Epidermal melanocyte (primary cell): ENCODE results near the gene MRPL20.
"Not testable (repeated sequence)": the region's sequence is repeated elsewhere in the genome, so short reads cannot be mapped to it uniquely, and the experiment has no call there.

Experiments used
- DNase-seq: peaks from one replicate; pipeline ENCODE4 v3.0.0; 2011; ENCODE audit warnings: low spot score; ENCODE audit not compliant: insufficient read length

The MRPL20 gene

DNA sequence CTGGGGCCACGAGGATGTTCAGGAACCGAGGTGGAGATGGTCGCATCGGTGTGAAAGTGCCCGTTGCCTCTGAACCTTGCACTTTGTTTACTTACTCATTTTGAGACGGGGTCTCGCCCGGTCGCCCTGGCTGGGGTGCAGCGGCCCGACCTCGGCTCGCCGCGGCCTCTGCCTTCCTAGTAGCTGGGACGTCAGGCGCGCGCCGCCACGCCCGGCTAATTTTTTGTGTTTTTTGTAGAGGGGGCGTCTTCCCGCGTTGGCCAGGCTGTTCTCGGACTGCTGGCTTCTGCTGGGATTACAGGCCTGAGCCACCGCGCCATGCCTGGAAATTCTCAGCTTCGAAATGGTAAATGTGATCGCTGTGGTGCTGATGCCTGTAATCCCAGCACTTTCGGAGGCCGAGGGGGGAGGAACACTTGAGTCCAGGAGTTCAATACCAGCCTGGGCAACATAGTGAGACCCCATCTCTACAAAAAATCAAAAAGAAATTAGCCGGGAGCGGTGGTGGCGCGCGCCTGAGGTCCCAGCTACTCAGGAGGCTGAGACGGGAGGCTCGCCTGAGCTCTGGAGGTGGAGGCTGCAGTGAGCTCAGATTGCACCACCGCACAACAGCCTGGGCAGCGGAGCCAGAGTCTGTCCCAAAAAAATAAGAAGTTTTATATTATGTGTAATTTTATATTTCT, 684 bp upstream of the MRPL20 start:
- no peak for DNase-seq

DNA sequence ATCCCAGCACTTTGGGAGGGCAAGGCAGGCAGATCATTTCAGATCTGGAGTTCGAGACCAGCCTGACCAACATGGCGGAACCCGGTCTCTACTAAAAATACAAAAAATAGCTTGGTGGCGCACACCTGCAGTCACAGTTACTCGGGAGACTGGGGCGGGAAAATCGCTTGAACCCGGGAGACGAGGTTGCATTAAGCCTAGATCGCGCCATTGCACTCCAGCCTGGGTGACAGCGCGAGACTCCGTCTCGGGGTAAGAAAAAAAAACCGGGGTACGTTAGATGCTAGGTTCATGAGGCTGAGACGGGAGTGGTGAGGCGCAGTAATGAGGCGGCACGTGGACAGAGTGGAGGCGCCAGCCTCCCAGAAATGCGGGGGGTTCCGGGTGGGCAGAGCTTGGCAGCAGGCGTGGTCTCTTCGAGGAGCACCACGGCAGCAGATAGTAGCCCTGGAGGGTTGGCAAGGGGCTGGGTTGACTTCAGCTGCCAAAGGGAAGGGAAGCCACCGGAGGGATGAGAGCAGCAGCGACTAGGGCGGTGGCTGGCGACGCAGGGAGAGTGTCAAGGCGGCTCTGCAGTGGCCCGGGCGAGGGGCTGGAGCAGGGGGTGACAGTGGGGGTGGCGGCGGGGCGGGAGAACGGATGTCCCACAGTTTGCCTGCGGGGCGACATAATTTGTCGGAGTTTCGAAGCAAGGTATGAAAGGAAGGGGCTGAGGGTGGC, 832 bp downstream of the MRPL20 start:
- no peak for DNase-seq

DNA sequence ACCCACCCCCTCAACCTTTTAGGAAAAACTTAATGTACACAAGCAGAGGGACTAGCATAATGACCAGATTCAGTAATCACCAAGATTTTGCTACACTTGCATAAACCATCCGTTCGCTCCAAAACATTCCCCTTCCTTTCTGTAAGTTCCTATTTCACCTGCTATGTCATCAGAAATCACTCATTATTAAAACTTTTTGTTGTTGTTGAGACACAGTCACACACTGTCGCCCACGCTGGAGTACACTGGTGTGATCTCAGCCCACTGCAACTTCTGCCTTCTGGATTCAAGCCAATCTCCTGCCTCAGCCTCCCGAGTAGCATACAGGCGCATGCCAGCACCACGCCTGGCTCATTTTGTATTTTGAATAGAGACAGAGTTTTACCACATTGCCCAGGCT, 3.4 kb downstream of the MRPL20 start:
- no peak for DNase-seq

DNA sequence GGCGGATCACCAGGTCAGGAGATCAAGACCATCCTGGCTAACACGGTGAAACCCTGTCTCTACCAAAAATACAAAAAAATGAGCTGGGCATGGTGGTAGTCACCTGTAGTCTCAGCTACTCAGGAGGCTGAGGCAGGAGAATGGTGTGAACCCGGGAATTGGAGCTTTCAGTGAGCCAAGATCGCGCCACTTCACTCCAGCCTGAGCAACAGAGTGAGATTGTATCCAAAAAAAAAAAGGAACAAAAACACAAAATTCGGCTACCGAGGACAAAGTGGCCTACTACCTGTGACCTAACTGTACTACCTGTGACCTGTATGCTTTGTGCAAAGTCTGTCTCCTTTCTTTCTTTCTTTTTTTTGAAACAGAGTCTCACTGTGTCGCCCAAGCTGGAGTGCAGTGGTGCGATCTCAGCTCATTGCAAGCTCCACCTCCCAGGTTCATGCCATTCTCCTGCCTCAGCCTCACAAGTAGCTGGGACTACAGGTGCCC, 4.1 kb downstream of the MRPL20 start:
- not testable (repeated sequence) for DNase-seq

DNA sequence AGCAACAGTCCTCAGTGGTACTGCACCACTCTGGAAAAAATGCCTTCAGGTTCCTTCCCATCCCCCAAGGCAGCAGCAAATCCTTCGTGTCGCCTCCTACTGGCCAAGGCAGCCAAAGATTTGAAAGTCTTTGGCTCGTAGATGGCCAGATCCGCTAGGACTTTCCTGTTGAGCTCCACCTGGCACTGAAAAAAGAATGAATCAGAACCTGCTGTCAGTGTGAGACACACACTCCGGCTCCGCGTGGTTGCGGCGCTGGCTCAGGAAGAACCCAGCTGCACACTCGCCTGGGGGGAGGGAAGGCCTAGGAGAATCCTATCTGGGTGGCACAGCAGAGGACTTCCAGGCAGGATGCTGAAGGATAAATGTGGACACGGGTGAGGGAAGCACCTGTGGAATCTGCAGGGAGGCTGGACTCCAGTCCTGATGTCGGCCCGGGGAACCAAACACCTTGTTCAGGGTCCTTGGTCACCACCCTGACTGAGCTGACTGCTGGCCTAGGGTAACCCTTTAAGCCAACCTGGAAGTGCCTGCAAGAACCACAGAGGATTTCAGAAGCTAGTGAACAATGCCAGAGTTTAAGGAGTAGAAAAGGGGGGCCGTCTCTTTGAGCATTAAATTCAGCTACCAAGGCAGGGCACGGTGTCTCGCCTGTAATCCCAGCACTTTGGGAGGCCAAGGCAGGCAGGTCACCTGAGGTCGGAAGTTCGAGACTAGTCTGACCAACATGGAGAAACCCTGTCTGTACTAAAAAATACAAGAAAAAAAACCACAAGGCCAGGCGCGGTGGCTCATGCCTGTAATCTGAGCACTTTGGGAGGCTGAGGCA, 4.8 kb downstream of the MRPL20 start:
- no peak for DNase-seq

DNA sequence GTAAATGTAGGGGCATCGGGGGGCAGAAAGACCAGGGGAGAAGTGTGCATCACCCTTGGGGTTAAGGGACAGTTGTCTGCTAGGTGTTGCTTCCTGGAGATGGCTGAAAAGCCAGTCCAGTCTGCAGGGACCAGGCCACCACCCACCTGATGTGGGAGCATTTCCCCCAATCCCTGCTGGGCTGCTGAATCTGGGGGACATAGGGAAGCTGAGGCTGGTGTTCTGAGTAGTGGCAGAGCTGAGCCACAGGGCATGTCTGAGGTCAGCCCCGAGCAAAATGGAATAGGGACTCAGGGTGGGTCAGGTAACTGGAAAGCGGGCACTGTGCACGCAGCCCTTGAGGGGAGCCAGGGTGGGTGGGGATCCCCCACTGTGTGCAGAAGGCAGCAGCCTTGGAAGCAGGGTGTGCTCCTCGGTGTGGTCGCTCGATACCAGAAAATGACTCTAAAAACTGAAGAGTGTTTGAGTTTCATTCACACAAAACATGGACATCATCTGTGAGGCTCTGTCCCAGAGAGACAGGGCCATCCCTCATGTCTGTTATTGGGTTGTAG, 5.6 kb downstream of the MRPL20 start:
- DNase-seq, result no peak

DNA sequence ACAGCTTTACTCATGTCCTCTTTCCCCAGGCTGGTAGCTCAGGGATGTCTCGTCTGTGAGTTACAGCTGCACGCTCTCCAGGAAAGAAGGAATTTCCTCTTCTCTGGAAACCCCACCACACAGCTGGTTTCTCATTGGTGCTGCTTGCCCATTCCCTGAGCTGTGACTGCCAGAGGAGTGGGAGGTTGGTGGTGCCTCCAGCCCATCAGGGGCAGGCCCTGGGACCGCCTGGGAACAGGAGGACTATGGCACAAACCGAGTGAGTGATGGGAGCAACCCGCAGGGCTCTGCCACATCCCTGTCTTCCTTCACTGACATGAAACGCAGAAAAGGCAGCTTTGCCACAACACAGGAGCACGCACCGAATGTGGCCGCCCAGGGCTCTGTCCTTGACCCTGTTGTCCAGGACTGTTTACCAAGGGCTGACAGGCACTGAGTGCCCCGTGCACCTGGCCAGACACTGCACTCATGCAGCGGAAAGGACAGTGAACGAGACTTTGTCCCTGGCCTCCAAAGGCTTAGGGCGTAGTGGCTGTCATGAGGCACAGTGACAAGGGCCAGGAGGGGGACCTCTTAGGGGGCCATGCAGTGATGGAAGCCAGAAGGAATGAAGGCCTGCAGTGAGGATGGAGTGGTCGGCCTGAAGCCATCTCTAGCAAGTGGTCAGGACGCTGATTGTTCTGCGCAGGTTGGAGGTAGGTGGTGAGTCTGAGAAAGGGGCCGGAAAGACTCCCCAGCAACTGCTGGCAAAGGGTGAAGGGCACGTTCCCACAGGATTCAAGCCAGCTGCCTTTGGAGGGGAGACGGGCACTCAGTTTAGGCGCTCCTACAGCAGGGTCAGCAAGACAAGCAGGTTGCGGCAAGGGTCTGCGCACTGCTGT, 6.3 kb downstream of the MRPL20 start:
- DNase-seq, result no peak

DNA sequence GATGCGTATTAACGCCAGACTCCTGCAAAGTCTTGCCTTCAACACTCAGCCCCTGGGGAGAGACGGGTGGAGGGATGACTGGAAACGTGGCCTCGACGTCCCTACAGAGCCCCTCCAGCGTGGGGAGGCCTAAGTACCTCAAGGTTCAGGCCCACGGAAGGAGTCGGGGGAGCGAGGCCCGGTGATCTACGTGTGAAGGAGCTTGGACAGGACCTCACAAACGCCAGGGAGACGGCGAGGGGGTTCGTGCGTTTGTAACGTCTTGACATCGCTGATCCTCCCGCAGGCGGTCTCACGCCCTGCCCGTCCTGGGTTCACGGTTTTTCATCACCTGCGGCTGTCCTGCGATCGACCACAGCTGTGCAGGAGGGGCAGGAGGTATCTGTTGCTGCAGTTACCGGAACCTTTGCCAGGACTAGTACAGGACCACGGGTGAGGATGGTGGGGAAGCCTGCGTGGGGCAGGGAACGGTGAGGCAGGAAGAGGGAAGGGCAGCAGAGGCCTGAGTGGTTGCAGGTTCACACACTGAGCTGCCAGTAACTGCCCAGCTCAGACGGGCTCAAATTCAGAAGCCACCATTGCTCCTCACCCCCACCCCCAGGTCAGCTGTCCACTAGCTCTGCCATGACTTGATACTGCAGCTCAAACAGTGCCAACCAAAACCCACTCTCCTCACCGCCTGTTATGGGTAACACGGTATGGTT, 7.1 kb downstream of the MRPL20 start:
- no peak for DNase-seq

DNA sequence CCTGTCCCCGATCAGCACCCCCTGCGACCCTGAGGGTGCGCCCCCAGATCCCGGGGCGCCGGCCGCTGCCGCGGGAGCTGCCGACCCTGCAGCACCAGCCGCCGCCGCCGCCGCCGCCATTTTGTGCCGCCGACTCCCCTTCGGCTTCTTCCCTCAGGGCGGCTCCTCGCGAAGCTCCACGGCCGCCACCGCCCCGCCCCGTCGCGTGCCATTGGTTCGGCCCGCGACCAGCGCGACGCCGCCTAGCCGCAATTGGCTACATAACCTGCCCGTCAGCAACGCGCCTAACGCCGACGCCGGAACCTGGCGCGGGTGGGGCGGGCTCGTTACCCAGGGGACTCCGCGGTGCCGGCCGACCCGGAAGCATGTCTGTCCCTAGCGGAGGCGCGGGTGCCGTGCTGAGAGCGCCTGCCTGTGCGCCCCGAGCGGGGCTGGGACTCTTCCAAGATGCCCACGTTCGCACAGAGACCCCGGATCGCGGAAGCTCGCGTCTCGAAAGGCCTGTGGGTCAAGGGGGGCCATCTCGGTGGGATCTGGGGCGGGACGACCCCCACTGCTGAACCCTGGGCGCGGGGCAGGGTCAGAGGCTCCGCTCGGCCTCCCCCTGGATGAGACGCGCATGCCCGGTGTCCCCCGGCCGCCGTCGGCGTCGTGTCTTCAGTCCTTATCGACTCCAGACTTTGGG, 7.8 kb downstream of the MRPL20 start, which contains the start of gene CCNL2:
Gene CCNL2, minus strand, starts transcription at position 149 of the 685 bp plus-strand sequence. Its CDS starts 29 bp downstream, at position 120.
- DNase-seq, result peak; percentile 96

DNA sequence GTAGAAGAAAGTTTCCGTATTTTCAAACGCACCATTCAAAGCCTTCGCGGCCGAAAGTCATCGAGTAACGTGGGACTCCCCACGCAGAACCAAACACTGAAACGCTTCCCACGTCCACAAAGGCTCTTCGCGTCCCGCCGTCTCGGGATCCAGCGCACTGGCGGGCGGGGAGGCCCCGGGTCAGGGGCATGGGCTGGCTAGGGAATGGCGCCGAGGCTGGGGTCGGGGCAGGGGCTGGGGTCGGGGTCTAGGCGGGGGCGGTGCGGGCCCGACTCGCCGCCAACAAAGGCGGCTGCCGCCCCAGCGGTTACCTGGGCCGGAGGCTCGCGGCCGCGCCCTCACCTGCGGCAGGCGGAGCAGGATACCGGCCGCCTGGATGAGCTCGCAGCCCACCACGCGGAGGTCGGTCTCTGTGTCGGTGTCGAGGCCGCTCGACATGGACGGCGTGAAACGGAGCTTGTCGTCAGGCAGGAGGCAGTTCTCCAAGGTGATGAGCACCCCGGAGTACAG, 8.4 kb downstream of the MRPL20 start:
- no peak for DNase-seq

DNA sequence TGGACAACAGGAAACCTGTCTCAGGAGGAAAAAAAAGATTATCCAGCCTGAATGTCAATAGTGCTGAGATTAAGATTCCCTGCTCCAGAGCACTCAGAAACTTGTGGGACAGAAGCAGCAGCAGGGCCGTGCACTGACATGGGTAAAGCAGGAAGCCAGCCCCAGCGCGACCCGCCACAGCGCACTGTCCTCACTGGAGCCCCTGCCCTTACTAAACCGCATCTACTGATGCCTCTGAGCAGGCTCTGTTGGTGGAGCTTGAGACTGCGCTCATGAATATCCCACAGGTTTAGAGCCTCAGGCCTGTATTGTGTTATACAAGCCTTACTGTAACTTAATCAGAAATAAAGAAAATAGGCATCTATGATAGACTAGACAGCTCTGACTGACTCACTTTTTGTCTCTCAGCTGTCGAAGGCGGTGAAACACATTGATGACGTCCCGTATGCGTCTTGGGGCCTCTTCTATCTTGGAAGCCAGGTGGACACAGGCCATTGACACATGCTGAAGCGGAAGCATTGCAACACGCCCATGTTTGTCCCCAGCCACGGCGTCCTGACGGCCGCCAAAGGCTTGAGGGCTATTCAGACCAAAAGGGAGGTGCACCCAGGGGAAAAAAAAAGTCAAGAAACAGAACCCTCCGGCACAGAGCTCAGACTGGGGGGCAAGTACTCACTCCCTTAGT, 9.1 kb downstream of the MRPL20 start:
- no peak for DNase-seq

DNA sequence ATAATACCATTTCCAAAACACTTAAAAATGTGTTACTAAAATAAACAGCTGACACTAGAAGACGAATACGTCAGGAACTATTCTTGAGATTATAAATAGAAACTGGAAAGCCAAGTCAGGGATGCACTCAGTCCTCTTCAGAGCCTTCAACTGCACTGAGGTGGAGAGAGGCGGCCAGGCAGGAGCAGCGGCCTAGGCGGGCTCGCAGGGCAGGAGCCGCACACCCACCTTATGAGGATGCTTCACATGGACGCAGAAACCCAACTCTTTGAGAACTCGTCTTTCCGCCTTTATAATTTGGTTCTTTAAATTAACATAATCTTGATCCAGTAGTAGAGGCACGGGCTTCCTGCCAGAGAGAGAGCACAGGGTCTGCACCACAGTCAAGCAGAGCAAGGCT, 11.9 kb downstream of the MRPL20 start:
- DNase-seq, result no peak

DNA sequence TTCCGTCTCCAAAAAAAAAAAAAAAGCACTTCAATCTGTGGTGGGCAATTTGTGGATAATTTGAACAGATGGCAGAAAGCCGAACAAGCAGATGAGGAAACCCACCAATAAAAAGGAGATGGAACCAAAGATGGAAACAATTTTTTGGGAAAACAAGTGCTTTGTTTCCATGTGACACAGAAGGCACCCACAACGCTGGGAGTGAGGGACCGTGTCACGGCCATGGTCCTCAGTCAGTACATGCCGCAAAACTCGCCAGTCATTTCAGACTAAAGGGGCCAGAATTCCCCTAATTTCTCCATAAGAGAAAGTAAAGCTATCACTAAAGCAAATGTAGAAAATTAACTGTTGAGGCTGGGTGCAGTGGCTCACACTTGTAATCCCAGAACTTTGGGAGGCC, 13.0 kb downstream of the MRPL20 start:
- DNase-seq, result no peak

DNA sequence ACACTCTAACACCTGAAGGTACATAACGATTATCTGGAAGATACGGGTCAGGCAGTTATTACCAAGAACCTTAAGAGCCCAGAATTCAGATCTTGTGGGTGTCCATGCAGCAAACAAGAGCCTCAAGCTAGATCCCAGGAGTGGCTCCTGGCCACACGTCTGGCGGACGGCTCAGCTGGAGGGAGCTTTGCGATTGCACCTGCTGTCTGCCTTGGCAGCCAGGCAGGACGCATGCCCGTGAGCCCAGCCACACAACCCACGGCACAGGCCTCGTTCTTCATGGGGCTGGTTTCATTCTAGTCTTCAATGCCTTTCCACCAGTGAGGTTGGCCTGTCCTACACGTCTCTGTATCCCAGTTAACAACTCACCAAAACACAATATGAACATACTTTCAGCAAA, 13.7 kb downstream of the MRPL20 start:
- no peak for DNase-seq

DNA sequence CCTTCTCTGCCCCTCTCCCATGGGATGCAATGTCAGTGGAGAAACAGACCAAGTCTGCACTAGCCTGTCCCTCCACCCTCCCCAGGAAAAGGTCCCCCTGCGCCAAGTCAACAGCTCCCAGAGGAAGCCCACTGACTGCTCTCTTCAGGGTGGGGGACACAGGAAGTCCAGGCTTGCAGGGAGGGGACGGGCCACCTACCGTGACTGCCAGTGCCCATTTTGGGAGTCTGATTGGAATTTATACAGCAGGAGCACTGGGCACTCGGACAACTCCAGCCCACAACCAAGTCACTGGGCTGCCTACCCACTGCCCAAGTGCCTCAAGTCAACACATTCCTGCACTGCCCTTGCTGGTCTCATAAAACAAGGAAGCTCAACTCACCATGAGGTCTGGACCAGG, 14.1 kb downstream of the MRPL20 start:
- no peak for DNase-seq

DNA sequence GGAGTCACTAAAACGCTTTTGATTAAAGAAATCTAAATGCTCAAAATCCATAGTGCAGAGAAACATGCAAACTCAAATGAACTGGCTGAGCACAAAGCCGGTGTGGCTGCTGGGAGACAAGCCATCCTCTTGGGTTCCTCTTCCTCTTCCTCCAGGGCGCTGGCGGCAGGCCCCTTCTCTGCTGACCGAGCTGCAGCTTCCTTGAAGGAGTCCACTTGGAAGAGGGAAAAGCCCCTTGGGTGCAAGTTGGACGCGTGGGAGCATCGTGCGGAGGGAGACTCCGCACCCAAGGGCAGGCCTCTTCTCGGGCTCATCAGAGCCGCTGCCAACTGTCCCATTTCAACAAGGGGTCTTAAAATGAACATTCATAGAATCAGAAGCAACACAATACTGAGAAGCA, 15.9 kb downstream of the MRPL20 start:
- no peak for DNase-seq

DNA sequence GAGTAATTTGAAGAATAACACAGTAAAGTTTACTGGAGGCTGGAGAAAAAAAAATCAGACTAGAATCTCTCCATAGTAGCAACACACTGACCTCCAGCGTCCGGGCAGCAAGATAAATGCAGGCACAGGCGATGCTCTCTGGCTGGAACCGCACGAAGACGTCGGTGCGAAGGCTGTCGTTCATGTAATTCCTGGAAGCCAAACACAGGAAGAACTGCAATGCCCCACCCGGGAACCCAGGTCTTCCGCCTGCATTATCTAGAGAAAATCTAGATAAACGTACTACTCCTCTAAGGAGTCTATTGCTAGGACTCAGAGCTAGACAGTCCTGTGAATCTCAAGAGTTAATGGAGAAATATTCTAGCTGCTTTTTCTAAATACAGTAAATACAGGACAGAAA, 16.4 kb downstream of the MRPL20 start:
- no peak for DNase-seq

DNA sequence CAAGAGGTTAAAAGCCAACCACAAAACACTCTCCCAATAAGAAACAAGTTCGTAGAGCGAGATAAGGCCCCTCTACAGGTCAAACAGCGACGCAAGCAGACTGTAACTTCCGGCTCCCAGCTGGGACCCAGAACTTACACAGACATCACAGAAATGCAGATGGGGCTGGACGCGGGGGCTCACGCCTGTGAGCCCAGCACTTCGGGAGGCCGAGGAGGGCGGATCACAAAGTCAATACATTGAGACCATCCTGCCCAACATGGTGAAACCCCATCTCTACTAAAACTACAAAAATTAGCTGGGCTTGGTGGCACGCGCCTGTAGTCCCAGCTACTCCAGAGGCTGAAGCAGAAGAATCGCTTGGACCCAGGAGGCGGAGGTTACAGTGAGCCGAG, 19.0 kb downstream of the MRPL20 start:
- DNase-seq, result no peak
